ENCODE data around the gene SPIB.
"Not testable (repeated sequence)": the region's sequence is repeated elsewhere in the genome, so short reads cannot be mapped to it uniquely, and the experiment has no call there.

SPIB gene

GRCh38 chr19:50435627-50436026 lies 16.9 kb downstream of the SPIB start:
- in situ Hi-C loops (cut with HindIII; ENCODE audit: low pct_ligation_motif_present, low sequenced_read_pairs) = no loop called here
- no peak for DNase-seq
- H3K4me3 ChIP-seq (ENCODE audit: low read depth, low read length) = no peak overlapping the region
- peaks cover 18% of the 10 kb centered on the region for H3K27me3 ChIP-seq (replicated peaks)
- H3K27ac ChIP-seq = no peak overlapping the region
- no peak for TF ChIP-seq CTCF (IDR thresholded peaks at IDR 0.05; ENCODE audit: low read depth, low read length, missing control alignments)
- no peaks in the 10 kb centered on the region for H3K36me3 ChIP-seq (replicated peaks)

GRCh38 chr19:50437862-50438449 lies 19.2 kb downstream of the SPIB start:
- TF ChIP-seq CTCF (IDR thresholded peaks at IDR 0.05; ENCODE audit: low read depth, low read length, missing control alignments) = no peak
- no peak overlapping the region for H3K27ac ChIP-seq
- H3K36me3 ChIP-seq (replicated peaks) = no peaks in the 10 kb centered on the region
- no peak for DNase-seq
- in situ Hi-C loops (cut with HindIII; ENCODE audit: low pct_ligation_motif_present, low sequenced_read_pairs) = no loop called here
- peaks cover 8% of the 10 kb centered on the region for H3K27me3 ChIP-seq (replicated peaks)
- no peak overlapping the region for H3K4me3 ChIP-seq (ENCODE audit: low read depth, low read length)

GRCh38 chr19:50439130-50439529 lies 20.4 kb downstream of the SPIB start:
- in situ Hi-C loops (cut with HindIII; ENCODE audit: low pct_ligation_motif_present, low sequenced_read_pairs); DNase-seq; H3K4me3 ChIP-seq (ENCODE audit: low read depth, low read length); H3K27ac ChIP-seq; H3K27me3 ChIP-seq (replicated peaks); H3K36me3 ChIP-seq (replicated peaks): not testable (repeated sequence)

GRCh38 chr19:50444059-50444458 lies 25.3 kb downstream of the SPIB start:
- no peak overlapping the region for H3K27ac ChIP-seq
- no peaks in the 10 kb centered on the region for H3K27me3 ChIP-seq (replicated peaks)
- in situ Hi-C loops (cut with HindIII; ENCODE audit: low pct_ligation_motif_present, low sequenced_read_pairs) = no loop called here
- no peaks in the 10 kb centered on the region for H3K36me3 ChIP-seq (replicated peaks)
- no peak for TF ChIP-seq CTCF (IDR thresholded peaks at IDR 0.05; ENCODE audit: low read depth, low read length, missing control alignments)
- H3K4me3 ChIP-seq (ENCODE audit: low read depth, low read length) = no peak overlapping the region
- no peak for DNase-seq

- no peak overlapping the region for H3K4me3 ChIP-seq (ENCODE audit: low read depth, low read length)
- no peaks in the 10 kb centered on the region for H3K36me3 ChIP-seq (replicated peaks)
- H3K27ac ChIP-seq = no peak overlapping the region
- in situ Hi-C loops (cut with HindIII; ENCODE audit: low pct_ligation_motif_present, low sequenced_read_pairs) = no loop called here
- no peak for TF ChIP-seq CTCF (IDR thresholded peaks at IDR 0.05; ENCODE audit: low read depth, low read length, missing control alignments)
- no peak for DNase-seq
- no peaks in the 10 kb centered on the region for H3K27me3 ChIP-seq (replicated peaks)
Observed at GRCh38 chr19:50447053-50447452, 28.3 kb downstream of the SPIB start.

- in situ Hi-C loops (cut with HindIII; ENCODE audit: low pct_ligation_motif_present, low sequenced_read_pairs) = no loop called here
- DNase-seq = no peak
- H3K36me3 ChIP-seq (replicated peaks) = no peaks in the 10 kb centered on the region
- H3K27me3 ChIP-seq (replicated peaks) = no peaks in the 10 kb centered on the region
- no peak for TF ChIP-seq CTCF (IDR thresholded peaks at IDR 0.05; ENCODE audit: low read depth, low read length, missing control alignments)
- no peak overlapping the region for H3K4me3 ChIP-seq (ENCODE audit: low read depth, low read length)
- no peak overlapping the region for H3K27ac ChIP-seq
Observed at GRCh38 chr19:50447750-50448149, 29.0 kb downstream of the SPIB start.

Measured in brain microvascular endothelial cell (primary cell).